Measurements from ENCODE around the gene FHL1. TPM values are rescaled to one million over a fixed set of nuclear protein-coding genes. Genes with fewer than 3 reads are reported as not detected.

FHL1 gene
- total and polyA plus RNA-seq, 2 of the 4 experiments (the other 2 are of a cell fraction), result 69.4 to 72.9 TPM

DNA sequence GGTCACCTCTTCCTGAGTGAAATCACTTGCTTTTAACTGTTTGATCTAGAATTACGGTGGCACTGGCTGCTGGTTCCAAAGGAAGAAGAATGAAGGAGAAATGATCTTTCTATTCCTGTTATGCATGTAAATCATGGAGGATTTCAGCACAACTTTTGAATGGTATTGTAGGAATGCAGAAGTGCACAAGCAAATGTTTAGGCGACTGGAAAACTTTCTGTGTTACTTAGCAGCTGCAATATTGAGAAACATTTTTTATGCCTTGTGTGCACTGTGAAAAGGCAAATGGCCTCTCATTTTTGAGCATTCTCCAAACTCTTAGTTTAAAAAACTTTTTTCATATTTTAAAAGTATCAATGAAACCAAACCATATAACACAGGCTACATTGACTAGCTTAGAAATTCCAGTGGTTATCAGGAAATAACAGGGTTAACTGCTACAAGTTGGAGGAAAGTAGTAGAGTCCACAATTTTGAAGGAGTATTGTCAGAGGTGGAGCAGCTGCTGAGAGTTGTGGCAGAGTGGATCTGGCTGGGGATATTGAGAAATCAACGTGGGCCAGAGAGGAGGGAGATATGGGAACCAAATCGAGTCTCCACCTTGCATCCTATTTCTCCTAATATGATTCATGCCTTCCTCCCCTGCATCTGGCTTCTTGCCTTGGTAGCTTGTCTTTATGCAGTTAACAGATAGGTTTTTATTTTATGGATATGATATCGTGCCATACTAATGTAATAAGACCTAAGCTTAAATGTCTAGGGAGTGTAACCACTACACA lies 32.0 kb upstream of the FHL1 start:
- no TSS peak for BruUV-seq (replicated peaks)
- no peak overlapping the region for H2AK5ac ChIP-seq (ENCODE audit: low read depth, low read length)
- no peaks in the 10 kb centered on the region for H3K9me1 ChIP-seq (ENCODE audit: insufficient read depth, low read length)
- H3K9ac ChIP-seq (ENCODE audit: low read depth, low read length), result peak overlapping the region; percentile 23; the same call in 1 of the 2 replicates
- no peak overlapping the region; the same call in 1 of the 2 replicates for H3K4ac ChIP-seq (ENCODE audit: low read depth, low read length)
- POLR2A ChIA-PET (ENCODE audit: unreplicated experiment), result no interaction called here
- no peaks in the 10 kb centered on the region for H3K36me3 ChIP-seq (ENCODE audit: control insufficient read depth, insufficient read depth, low read length)
- H3K79me1 ChIP-seq (ENCODE audit: low read depth in 1 of 2, low read length in 2 of 2), result no peaks in the 10 kb centered on the region
- peaks cover 2% of the 10 kb centered on the region; the same call in 1 of the 2 replicates for H3K4me1 ChIP-seq (ENCODE audit: control insufficient read depth, insufficient read depth, low read length)
- H3K56ac ChIP-seq (ENCODE audit: extremely low read depth, insufficient read depth, low read length), result no peak overlapping the region
- H3K4me2 ChIP-seq (ENCODE audit: low read depth, low read length), result peak overlapping the region; percentile 59; the same call in 1 of the 2 replicates
- H2BK15ac ChIP-seq (ENCODE audit: low read depth, low read length), result no peak overlapping the region
- peak overlapping the region; percentile 24; the same call in 1 of the 2 replicates for H3K23ac ChIP-seq (ENCODE audit: low read depth, low read length)
- H3K27me3 ChIP-seq (ENCODE audit: control insufficient read depth, insufficient read depth, low read length), result peaks cover 4% of the 10 kb centered on the region; the same call in 1 of the 2 replicates
- WGBS, 2 experiments (ENCODE audit: extremely low coverage in 2 of 2, insufficient read length in 1 of 2), result 20% methylated on average over 1 of the region's 5 CpGs; no CpG with 5 or more reads in 1 of the 2 experiments
- H2AFZ ChIP-seq (replicated peaks; ENCODE audit: low read length, poor library complexity), result peak overlapping the region; percentile 48
- no peak overlapping the region for H2BK5ac ChIP-seq (ENCODE audit: low read depth, low read length, poor library complexity, severe bottlenecking)
- in situ Hi-C loops (cut with MboI; ENCODE audit: low sequenced_read_pairs) (no loop called here), intact Hi-C loops (cut with micrococcal nuclease) (no loop called here), dilution Hi-C loops (cut with HindIII; ENCODE audit: low sequenced_read_pairs, unreplicated experiment) (no loop called here)
- DNase-seq, result peak; percentile 16
- peak; percentile 81 for ATAC-seq (ENCODE audit: low read depth)
- H2AK9ac ChIP-seq (replicated peaks; ENCODE audit: low read depth, low read length, poor library complexity), result no peak overlapping the region
- no peaks in the 10 kb centered on the region for H4K20me1 ChIP-seq (ENCODE audit: insufficient read depth, low read length)
- no peak overlapping the region for H4K91ac ChIP-seq (ENCODE audit: insufficient read depth, low read depth, low read length)
- CTCF ChIA-PET, result interaction anchor here (1.6 kb wide), 1 partner anchor 14 kb away, joined by 4 read pairs; no protein-coding TSS in a partner anchor
- H2BK20ac ChIP-seq (ENCODE audit: low read depth, low read length), result peak overlapping the region; percentile 63
- no peak overlapping the region for H3K14ac ChIP-seq (replicated peaks; ENCODE audit: low read depth, low read length)
- H3K27ac ChIP-seq (ENCODE audit: insufficient read depth, low read length), result peak overlapping the region; percentile 95; the same call in 1 of the 2 replicates
- H3K4me3 ChIP-seq (ENCODE audit: insufficient read depth, low read depth, low read length), result no peak overlapping the region
- peak overlapping the region; percentile 79; the same call in 1 of the 2 replicates for H4K5ac ChIP-seq (ENCODE audit: low read depth, low read length)
- no peak overlapping the region for H4K8ac ChIP-seq (ENCODE audit: low read depth in 2 of 2, low read length in 2 of 2)
- H3K9me3 ChIP-seq (ENCODE audit: control insufficient read depth, insufficient read depth, low read length), result no peaks in the 10 kb centered on the region
- H2BK120ac ChIP-seq (ENCODE audit: low read depth, low read length), result peak overlapping the region; percentile 75
- H3K18ac ChIP-seq (ENCODE audit: low read depth, low read length), result peak overlapping the region; percentile 60
- TF ChIP-seq SMC3 (IDR thresholded peaks at IDR 0.05; ENCODE audit: low read depth, low read length), result no peak
- TF ChIP-seq, protein P1, sequence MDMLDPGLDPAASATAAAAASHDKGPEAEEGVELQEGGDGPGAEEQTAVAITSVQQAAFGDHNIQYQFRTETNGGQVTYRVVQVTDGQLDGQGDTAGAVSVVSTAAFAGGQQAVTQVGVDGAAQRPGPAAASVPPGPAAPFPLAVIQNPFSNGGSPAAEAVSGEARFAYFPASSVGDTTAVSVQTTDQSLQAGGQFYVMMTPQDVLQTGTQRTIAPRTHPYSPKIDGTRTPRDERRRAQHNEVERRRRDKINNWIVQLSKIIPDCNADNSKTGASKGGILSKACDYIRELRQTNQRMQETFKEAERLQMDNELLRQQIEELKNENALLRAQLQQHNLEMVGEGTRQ (IDR thresholded peaks at IDR 0.05; ENCODE audit: low read depth, low read length), result no peak
- TF ChIP-seq MAFK (IDR thresholded peaks at IDR 0.05; ENCODE audit: low read depth, low read length), result no peak
- TF ChIP-seq CEBPB (IDR thresholded peaks at IDR 0.05; ENCODE audit: low read depth, low read length), result no peak
- no peak for TF ChIP-seq POLR2A (IDR thresholded peaks at IDR 0.05; ENCODE audit: low read depth, low read length)
- no peak for TF ChIP-seq RCOR1 (IDR thresholded peaks at IDR 0.05; ENCODE audit: insufficient replicate concordance, low read length)
- TF ChIP-seq RAD21 (IDR thresholded peaks at IDR 0.05; ENCODE audit: low read length), result no peak
- TF ChIP-seq, protein P2, sequence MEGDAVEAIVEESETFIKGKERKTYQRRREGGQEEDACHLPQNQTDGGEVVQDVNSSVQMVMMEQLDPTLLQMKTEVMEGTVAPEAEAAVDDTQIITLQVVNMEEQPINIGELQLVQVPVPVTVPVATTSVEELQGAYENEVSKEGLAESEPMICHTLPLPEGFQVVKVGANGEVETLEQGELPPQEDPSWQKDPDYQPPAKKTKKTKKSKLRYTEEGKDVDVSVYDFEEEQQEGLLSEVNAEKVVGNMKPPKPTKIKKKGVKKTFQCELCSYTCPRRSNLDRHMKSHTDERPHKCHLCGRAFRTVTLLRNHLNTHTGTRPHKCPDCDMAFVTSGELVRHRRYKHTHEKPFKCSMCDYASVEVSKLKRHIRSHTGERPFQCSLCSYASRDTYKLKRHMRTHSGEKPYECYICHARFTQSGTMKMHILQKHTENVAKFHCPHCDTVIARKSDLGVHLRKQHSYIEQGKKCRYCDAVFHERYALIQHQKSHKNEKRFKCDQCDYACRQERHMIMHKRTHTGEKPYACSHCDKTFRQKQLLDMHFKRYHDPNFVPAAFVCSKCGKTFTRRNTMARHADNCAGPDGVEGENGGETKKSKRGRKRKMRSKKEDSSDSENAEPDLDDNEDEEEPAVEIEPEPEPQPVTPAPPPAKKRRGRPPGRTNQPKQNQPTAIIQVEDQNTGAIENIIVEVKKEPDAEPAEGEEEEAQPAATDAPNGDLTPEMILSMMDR (conservative IDR thresholded peaks at IDR 0.05; ENCODE audit: low read depth, low read length), result no peak
- no peak for TF ChIP-seq MXI1 (IDR thresholded peaks at IDR 0.05; ENCODE audit: borderline replicate concordance, low read depth, low read length)
- TF ChIP-seq MAZ (IDR thresholded peaks at IDR 0.05; ENCODE audit: borderline replicate concordance, low read depth, low read length), result no peak
- TF ChIP-seq, protein P3, sequence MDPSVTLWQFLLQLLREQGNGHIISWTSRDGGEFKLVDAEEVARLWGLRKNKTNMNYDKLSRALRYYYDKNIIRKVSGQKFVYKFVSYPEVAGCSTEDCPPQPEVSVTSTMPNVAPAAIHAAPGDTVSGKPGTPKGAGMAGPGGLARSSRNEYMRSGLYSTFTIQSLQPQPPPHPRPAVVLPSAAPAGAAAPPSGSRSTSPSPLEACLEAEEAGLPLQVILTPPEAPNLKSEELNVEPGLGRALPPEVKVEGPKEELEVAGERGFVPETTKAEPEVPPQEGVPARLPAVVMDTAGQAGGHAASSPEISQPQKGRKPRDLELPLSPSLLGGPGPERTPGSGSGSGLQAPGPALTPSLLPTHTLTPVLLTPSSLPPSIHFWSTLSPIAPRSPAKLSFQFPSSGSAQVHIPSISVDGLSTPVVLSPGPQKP (IDR thresholded peaks at IDR 0.05; ENCODE audit: borderline replicate concordance, low read depth, low read length), result no peak
- TF ChIP-seq BHLHE40 (IDR thresholded peaks at IDR 0.05; ENCODE audit: low read depth, low read length), result no peak
- TF ChIP-seq FOS (IDR thresholded peaks at IDR 0.05; ENCODE audit: low read depth, low read length), result no peak
- TF ChIP-seq CHD1 (IDR thresholded peaks at IDR 0.05; ENCODE audit: low read depth, low read length), result no peak
